Trophoblast cell (in vitro differentiated cells and primary cell): ENCODE measurements around the gene PPFIA3.
A peak's percentile ranks its signal among the peaks of the same experiment; 100 is the strongest.

ENCODE experiments used
- DNase-seq, 2 donors: peaks; one replicate each; pipeline ENCODE4 v3.0.0-alpha.2; 2016
- H2AFZ ChIP-seq: 2 replicates; pipeline ENCODE4 v1.6.1; 2013; ENCODE audit warnings: low read length, moderate library complexity, mild to moderate bottlenecking; ENCODE audit not compliant: insufficient read depth, poor library complexity
- H2AK5ac ChIP-seq: 2 replicates; pipeline ENCODE4 v1.6.1; 2013; ENCODE audit warnings: mild to moderate bottlenecking, low read length
- H2BK120ac ChIP-seq: 2 replicates; pipeline ENCODE4 v1.6.1; 2013; ENCODE audit warnings: low read length, mild to moderate bottlenecking, moderate library complexity; ENCODE audit not compliant: insufficient read depth, poor library complexity
- H2BK12ac ChIP-seq: 2 replicates; pipeline ENCODE4 v1.6.1; 2013; ENCODE audit warnings: mild to moderate bottlenecking, low read length, moderate library complexity
- H2BK5ac ChIP-seq: 2 replicates; pipeline ENCODE4 v1.6.1; 2013; ENCODE audit warnings: low read length, low read depth, moderate library complexity, mild to moderate bottlenecking; ENCODE audit not compliant: poor library complexity
- H3K14ac ChIP-seq: 2 replicates; pipeline ENCODE4 v1.6.1; 2013; ENCODE audit warnings: mild to moderate bottlenecking, low read length
- H3K18ac ChIP-seq: 2 replicates; pipeline ENCODE4 v1.6.1; 2013; ENCODE audit warnings: mild to moderate bottlenecking, low read length
- H3K23ac ChIP-seq: 2 replicates; pipeline ENCODE4 v1.6.1; 2013; ENCODE audit warnings: low read length
- H3K27ac ChIP-seq: 2 replicates; pipeline ENCODE4 v1.5.1; 2013; ENCODE audit warnings: low read depth, mild to moderate bottlenecking, inconsistent platforms, low read length, moderate library complexity
- H3K27me3 ChIP-seq: 2 replicates; pipeline ENCODE4 v1.6.1; 2013; ENCODE audit warnings: inconsistent platforms, mild to moderate bottlenecking, low read length, moderate library complexity; ENCODE audit not compliant: insufficient read depth
- H3K36me3 ChIP-seq, 2 experiments: 1 replicate in 1 of 2; 2 replicates in 1 of 2; pipeline ENCODE4 v1.6.1; 2013; ENCODE audit warnings: low read length in 2 of 2, mild to moderate bottlenecking in 2 of 2, moderate library complexity in 1 of 2; ENCODE audit not compliant: insufficient read depth in 2 of 2, control insufficient read depth in 1 of 2
- H3K4ac ChIP-seq: 2 replicates; pipeline ENCODE4 v1.6.1; 2013; ENCODE audit warnings: low read depth, mild to moderate bottlenecking, low read length, moderate library complexity
- H3K4me1 ChIP-seq, 2 experiments: 1 replicate in 1 of 2; 2 replicates in 1 of 2; pipeline ENCODE4 v1.6.1; 2013; ENCODE audit warnings: low read length in 2 of 2, mild to moderate bottlenecking in 2 of 2, moderate library complexity in 1 of 2; ENCODE audit not compliant: insufficient read depth in 2 of 2, control insufficient read depth in 1 of 2
- H3K4me2 ChIP-seq: 2 replicates; pipeline ENCODE4 v1.6.1; 2013; ENCODE audit warnings: inconsistent platforms, mild to moderate bottlenecking, low read length, moderate library complexity
- H3K4me3 ChIP-seq: 2 replicates; pipeline ENCODE4 v1.5.1; 2013; ENCODE audit warnings: mild to moderate bottlenecking, low read depth, low read length, inconsistent platforms
- H3K79me1 ChIP-seq: one replicate; pipeline ENCODE4 v1.6.1; 2013; ENCODE audit warnings: low read length
- H3K79me2 ChIP-seq: 2 replicates; pipeline ENCODE4 v1.6.1; 2013; ENCODE audit warnings: low read length, mild to moderate bottlenecking; ENCODE audit not compliant: control insufficient read depth, insufficient read depth, poor library complexity
- H3K9ac ChIP-seq: 2 replicates; pipeline ENCODE4 v1.6.1; 2013; ENCODE audit warnings: mild to moderate bottlenecking, low read length
- H3K9me3 ChIP-seq: 2 replicates; pipeline ENCODE4 v1.6.1; 2013; ENCODE audit warnings: low read depth, mild to moderate bottlenecking, control low read depth, inconsistent platforms, low read length; ENCODE audit not compliant: insufficient read depth
- H4K12ac ChIP-seq: 2 replicates; pipeline ENCODE4 v1.6.1; 2013; ENCODE audit warnings: low read depth, mild to moderate bottlenecking, low read length, moderate library complexity
- H4K8ac ChIP-seq: 2 replicates; pipeline ENCODE4 v1.6.1; 2013; ENCODE audit warnings: low read depth, mild to moderate bottlenecking, low read length, moderate library complexity
- H4K91ac ChIP-seq: one replicate; pipeline ENCODE4 v1.6.1; 2013; ENCODE audit warnings: low read depth, mild to moderate bottlenecking, low read length, moderate library complexity
- WGBS: extraction: QIAGEN DNeasy Blood & Tissue Kit; methylation state at CpG from one replicate; pipeline ENCODE4 v1.1.7; 2013; ENCODE audit warnings: missing lambda C conversion rate; ENCODE audit not compliant: insufficient read length, insufficient coverage; ENCODE audit errors: extremely low coverage; 5-methylcytosine and 5-hydroxymethylcytosine counted together

PPFIA3 gene

DNA sequence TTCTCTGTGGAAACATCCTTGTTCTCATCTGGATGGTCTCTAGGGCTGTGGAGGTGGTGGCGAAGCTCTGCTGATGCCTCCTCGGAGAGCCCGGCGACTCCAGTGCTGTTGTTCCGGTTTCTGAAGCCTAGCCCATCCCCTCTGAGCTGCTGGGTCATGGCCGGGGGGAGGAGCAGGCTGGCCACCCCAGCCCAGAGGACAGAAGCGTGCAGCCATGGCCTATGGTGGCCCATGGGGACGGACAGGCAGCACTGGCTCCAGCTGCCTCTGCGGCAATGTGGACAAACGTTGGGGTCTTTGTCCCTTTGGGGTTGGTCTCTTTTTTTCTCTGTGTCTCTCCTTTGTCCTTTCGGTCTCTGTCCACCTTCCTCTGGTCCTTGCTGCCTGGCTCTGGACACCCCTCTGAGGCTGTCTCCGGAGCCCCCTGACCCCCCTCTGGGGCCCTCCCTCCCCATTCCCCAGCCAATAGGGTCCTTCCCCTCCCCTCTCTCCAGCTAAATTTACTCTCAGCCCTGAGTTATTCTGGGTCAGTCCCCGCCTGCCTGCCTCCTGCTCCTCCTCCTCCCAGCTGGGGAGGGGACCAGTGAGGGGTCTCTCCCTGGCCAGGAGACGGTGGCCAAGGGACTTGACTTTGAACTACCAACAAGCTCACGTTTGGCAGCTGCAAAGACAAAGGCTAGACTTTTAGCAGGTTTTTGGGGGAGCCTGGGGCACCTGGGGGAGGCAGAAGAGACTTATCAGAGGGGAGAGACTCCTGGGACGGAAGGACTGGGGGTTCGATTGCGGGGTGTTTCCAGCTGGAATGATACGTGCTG, 35.9 kb downstream of the PPFIA3 start, which contains the start of gene HRC:
HRC (minus strand) TSS at position 392 of the 815 bp plus-strand sequence; CDS start at position 233, 159 bp downstream.
- Histone ChIP-seq H3K23ac (no peak within 1 kb of the TSS), H3K4me3 (peak within 1 kb of the TSS; percentile 7), H3K36me3 (no peaks in the 10 kb centered on the region), H2AFZ (no peak within 1 kb of the TSS), H4K12ac (no peak within 1 kb of the TSS), H3K14ac (no peak within 1 kb of the TSS), H2BK5ac (no peak within 1 kb of the TSS), H2BK120ac (no peak within 1 kb of the TSS), H2AK5ac (no peak within 1 kb of the TSS), H3K18ac (no peak within 1 kb of the TSS), H3K4me2 (no peak within 1 kb of the TSS), H2BK12ac (no peak within 1 kb of the TSS), H3K27ac (no peak within 1 kb of the TSS), H3K4me1 (peaks cover 8 to 18% of the 10 kb centered on the region in 2 experiments), H3K79me1 (peaks cover 14% of the 10 kb centered on the region), H4K91ac (peak within 1 kb of the TSS; percentile 20), H3K4ac (no peak within 1 kb of the TSS), H4K8ac (no peak within 1 kb of the TSS), H3K9me3 (peaks cover 12% of the 10 kb centered on the region), H3K9ac (no peak within 1 kb of the TSS), H3K27me3 (no peaks in the 10 kb centered on the region), H3K79me2 (peaks cover 8% of the 10 kb centered on the region)
- WGBS: no CpG with 5 or more reads among the region's 19 CpGs
- peak in 1 of 2 donors; percentile 17 for DNase-seq

DNA sequence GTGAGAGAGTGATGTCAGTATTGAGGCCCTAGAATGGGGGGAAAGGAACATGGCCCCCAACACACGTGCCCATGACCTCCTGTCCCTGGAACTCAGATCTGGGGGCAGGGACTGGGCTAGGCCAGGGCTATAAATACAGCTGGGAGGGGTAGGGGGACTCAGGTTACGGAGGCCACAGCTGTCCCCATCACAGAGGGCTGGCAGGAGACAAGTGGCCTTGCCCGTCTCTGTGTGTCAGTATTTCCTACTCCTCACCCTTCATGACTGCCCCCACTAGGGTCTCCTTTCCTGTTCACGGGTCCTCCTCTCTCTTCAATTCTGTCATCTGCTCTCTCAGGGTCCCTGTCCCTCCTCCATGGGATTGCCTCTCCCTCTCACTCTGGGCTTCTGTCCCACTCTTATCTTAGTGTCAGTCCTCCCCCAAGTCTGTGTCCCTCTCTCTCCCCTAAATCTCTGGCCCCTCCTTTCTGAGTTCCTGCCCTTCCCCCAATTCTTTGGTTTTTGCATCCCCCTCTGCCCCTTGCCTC, 36.5 kb downstream of the PPFIA3 start:
- peaks cover 12% of the 10 kb centered on the region for H3K9me3 ChIP-seq
- no peak overlapping the region for H2AK5ac ChIP-seq
- peaks cover 6% of the 10 kb centered on the region for H3K79me2 ChIP-seq
- H3K14ac ChIP-seq: no peak overlapping the region
- no peak overlapping the region for H3K27ac ChIP-seq
- H4K8ac ChIP-seq: no peak overlapping the region
- H3K79me1 ChIP-seq: peaks cover 10% of the 10 kb centered on the region
- H2BK120ac ChIP-seq: no peak overlapping the region
- H3K4me3 ChIP-seq: no peak overlapping the region
- H2BK12ac ChIP-seq: no peak overlapping the region
- no peak overlapping the region for H3K18ac ChIP-seq
- peak overlapping the region; percentile 20 for H4K91ac ChIP-seq
- H3K27me3 ChIP-seq: no peaks in the 10 kb centered on the region
- WGBS: no CpG with 5 or more reads among the region's 4 CpGs
- no peak overlapping the region for H3K9ac ChIP-seq
- H3K36me3 ChIP-seq: no peaks in the 10 kb centered on the region
- no peak overlapping the region for H2AFZ ChIP-seq
- H2BK5ac ChIP-seq: no peak overlapping the region
- H3K4me2 ChIP-seq: no peak overlapping the region
- H3K4ac ChIP-seq: no peak overlapping the region
- DNase-seq: no peak
- H4K12ac ChIP-seq: no peak overlapping the region
- H3K4me1 ChIP-seq: peaks cover 8 to 16% of the 10 kb centered on the region in 2 experiments
- H3K23ac ChIP-seq: no peak overlapping the region

DNA sequence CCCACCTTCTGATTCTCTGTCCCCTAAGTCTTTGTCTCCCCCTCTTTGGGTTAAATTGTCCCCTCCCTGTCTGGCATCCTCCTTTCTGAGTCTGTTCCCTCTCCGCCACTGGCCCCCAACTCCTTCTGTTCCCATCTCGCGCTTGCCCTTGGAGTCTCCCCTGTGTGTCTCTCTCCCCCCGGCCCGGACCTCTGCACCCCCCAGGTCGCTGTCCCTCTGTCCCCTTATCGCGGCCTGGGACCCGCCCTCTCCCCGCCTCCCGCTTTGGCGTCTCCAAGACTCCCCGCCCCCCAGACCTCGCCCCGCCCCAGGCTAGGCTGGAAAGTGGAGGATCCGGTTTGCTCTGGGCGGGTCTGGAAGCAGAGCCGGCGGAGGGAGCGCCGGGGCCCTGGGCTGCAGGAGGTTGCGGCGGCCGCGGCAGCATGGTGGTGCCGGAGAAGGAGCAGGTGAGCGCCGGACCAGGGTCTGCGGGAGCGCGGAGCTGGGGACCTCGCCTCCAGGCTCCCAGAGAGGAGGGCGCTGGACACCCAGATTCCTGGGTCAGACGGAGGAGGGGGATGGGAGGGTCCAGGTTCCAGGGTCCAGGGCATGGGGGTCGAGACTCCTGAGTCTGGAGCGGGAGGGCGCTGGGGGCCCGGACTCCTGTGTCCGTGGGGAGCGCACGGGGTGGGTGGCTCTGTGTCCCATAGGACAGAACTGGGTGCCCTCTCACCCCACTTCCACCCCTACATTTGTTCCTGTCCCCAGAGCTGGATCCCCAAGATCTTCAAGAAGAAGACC, 38.3 kb downstream of the PPFIA3 start, which contains the start of gene TRPM4:
TRPM4 (plus strand) TSS at position 348 of the 780 bp plus-strand sequence; CDS start at position 423, 75 bp downstream.
- Histone ChIP-seq H3K9me3 (peaks cover 4% of the 10 kb centered on the region), H2BK120ac (peak within 1 kb of the TSS; percentile 85), H2BK12ac (peak within 1 kb of the TSS; percentile 84), H2AK5ac (peak within 1 kb of the TSS; percentile 61), H3K14ac (peak within 1 kb of the TSS; percentile 91), H3K27ac (peak within 1 kb of the TSS; percentile 47), H2BK5ac (peak within 1 kb of the TSS; percentile 87), H2AFZ (peak within 1 kb of the TSS; percentile 92), H3K4me1 (peaks cover 8% of the 10 kb centered on the region in 2 experiments), H3K18ac (peak within 1 kb of the TSS; percentile 92), H3K4ac (peak within 1 kb of the TSS; percentile 68), H4K12ac (peak within 1 kb of the TSS; percentile 71), H4K91ac (peak within 1 kb of the TSS; percentile 94), H3K9ac (peak within 1 kb of the TSS; percentile 55), H4K8ac (peak within 1 kb of the TSS; percentile 88), H3K4me2 (peak within 1 kb of the TSS; percentile 76), H3K27me3 (no peaks in the 10 kb centered on the region), H3K23ac (no peak within 1 kb of the TSS), H3K36me3 (no peaks in the 10 kb centered on the region), H3K79me2 (peaks cover 6% of the 10 kb centered on the region), H3K79me1 (peaks cover 10% of the 10 kb centered on the region), H3K4me3 (peak within 1 kb of the TSS; percentile 78)
- DNase-seq: peak; percentile 89 to 94
- no CpG with 5 or more reads among the region's 41 CpGs for WGBS

- Histone ChIP-seq H3K4me1 (peaks cover 8% of the 10 kb centered on the region in 2 experiments), H3K4me2 (no peak overlapping the region), H2BK120ac (no peak overlapping the region), H2AFZ (no peak overlapping the region), H3K79me2 (peaks cover 6% of the 10 kb centered on the region), H3K79me1 (peaks cover 10% of the 10 kb centered on the region), H3K18ac (no peak overlapping the region), H2BK12ac (no peak overlapping the region), H4K8ac (no peak overlapping the region), H2AK5ac (no peak overlapping the region), H4K91ac (no peak overlapping the region), H3K9ac (no peak overlapping the region), H4K12ac (no peak overlapping the region), H2BK5ac (no peak overlapping the region), H3K23ac (no peak overlapping the region), H3K27ac (no peak overlapping the region), H3K27me3 (no peaks in the 10 kb centered on the region), H3K36me3 (peaks cover 0 to 2% of the 10 kb centered on the region in 2 experiments), H3K4me3 (no peak overlapping the region), H3K14ac (no peak overlapping the region), H3K9me3 (no peaks in the 10 kb centered on the region), H3K4ac (no peak overlapping the region)
- WGBS: no CpG with 5 or more reads among the region's 13 CpGs
- no peak for DNase-seq
These were observed 41.3 kb downstream of the PPFIA3 start for GRCh38 chr19:49160450-49161189.
